GM21423 (cell line): ENCODE data around the gene DHX9.

Experiments
- ATAC-seq: cut with Tn5 transposase; IDR thresholded peaks from one replicate; pipeline ENCODE4 v1.9.1; 2021; ENCODE audit warnings: mild to moderate bottlenecking, moderate library complexity; ENCODE audit not compliant: unreplicated experiment

The DHX9 gene

GRCh38 chr1:182835806-182836205 lies 3.3 kb upstream of the DHX9 start:
- ATAC-seq, result no peak

GRCh38 chr1:182841368-182841988 lies 2.3 kb downstream of the DHX9 start:
- no peak for ATAC-seq

DNA sequence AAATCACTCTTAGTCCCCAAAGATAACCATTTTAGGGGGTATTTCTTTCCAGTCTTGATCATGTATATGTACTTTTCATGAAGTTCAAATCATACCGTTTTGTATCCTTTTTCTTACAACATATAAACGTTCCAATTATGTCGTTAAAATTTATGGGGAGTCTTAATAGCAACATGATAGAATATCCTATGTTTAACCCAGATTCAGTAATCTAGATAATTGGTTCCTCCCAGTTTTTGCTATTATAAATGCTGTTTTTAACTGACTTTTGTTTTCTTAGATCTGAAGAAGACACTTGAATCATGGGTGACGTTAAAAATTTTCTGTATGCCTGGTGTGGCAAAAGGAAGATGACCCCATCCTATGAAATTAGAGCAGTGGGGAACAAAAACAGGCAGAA lies 3.1 kb downstream of the DHX9 start:
- ATAC-seq, result no peak

- no peak for ATAC-seq
Measured at GRCh38 chr1:182845379-182845778, 6.2 kb downstream of the DHX9 start.

- no peak for ATAC-seq
Measured at GRCh38 chr1:182845894-182846293, 6.7 kb downstream of the DHX9 start.

DNA sequence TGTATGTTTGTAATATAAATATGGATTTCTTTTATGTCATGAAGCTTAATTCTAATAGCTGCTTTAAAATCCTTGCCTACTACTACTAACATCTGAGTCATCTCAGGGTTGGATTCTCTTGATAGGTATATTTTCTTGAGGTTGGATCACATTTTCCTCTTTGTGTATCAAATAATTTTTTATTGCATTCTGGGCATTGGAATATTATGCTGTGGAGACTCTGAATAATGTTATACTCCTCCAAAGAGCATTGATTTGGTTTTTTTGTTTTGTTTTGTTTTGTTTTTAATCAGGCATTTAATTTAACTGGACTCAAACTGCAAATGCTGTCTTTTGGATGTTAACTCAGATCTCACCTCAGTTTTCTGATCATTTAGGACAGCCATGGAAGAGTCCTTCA lies 8.0 kb downstream of the DHX9 start:
- no peak for ATAC-seq

GRCh38 chr1:182848736-182849135 lies 9.6 kb downstream of the DHX9 start:
- ATAC-seq, result no peak

DNA sequence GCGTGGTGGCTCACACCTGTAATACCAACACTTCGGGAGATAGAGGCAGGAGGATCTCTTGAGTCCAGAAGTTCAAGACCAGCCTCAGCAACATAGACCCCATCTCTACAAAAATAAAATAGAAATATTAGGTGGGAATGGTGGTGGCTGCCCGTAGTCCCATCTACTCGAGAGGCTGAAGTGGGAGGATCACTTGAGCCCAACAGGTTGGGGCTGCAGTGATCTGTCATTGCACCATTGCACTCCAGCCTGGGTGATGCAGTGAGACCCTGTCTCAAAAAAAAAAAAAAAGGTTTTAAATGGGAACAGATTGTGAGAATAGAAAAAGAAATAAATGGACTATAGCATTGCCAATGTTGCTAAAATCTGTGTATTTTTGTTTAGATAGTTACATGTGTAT lies 11.2 kb downstream of the DHX9 start:
- ATAC-seq, result no peak

- ATAC-seq, result no peak
Measured at GRCh38 chr1:182851825-182852224, 12.7 kb downstream of the DHX9 start.

DNA sequence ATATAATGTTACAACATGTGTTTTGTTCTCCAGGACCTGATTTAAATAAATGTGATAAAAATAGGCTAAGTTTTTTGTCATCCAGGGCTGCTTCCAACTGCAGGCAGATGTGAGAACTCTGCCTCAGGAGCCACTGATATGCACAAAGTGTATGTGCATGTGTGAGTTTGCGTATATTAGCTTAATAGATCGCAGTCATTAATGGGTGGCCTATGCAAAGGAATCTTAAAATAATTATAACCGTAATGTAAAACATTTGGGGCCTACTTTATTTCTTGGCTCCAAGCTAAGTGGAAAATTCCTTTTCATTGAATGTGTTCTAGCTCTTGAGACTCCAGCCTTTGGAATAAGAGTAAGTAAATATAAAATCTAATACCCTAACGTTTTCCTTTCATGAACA lies 16.8 kb downstream of the DHX9 start:
- ATAC-seq, result no peak

- no peak for ATAC-seq
Measured at GRCh38 chr1:182857212-182857611, 18.1 kb downstream of the DHX9 start.

- no peak for ATAC-seq
Measured at GRCh38 chr1:182860658-182861057, 21.5 kb downstream of the DHX9 start.

- ATAC-seq, result no peak
Measured at GRCh38 chr1:182861994-182862393, 22.8 kb downstream of the DHX9 start.

DNA sequence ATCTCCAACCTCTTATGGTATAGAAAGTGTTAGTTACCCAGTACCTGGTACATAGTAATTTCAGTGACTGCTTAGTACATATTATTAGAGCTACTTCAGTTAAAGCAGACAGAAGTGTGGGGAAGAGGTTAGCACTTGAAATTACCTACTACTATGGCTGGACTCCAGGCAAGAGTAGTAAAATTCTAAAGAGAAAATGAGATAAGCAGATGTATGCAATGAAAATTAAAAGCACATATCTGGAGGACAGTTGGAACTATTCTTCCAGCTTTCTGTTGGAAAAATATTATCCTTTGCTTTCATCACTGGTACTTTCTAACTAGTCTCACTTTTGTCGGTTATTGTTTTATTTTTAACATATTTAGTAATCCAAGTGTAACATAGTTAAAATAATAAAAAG lies 23.7 kb downstream of the DHX9 start:
- no peak for ATAC-seq

- ATAC-seq, result no peak
Measured at GRCh38 chr1:182863940-182864339, 24.8 kb downstream of the DHX9 start.

GRCh38 chr1:182867861-182868260 lies 28.7 kb downstream of the DHX9 start:
- no peak for ATAC-seq

DNA sequence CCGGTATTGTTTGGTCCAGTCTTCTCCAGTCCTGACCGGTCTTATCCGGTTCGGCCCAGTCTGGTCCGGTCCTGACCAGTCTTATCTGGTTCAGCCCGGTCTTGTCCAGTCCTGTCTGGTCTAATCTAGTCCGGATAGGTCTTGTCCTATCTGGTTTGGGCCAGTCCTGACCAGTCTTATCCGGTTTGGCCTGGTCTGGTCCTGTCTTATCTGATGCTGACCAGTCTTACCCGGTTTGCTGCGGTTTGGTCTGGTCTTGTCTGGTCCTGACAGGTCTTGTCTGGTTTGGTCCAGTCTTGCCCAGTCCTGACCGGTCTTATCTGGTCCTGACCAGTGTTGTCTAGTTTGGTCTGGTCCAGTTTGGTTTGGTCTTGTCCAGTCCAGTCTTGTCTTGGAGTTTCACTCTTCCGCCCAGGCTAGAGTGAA lies 30.1 kb downstream of the DHX9 start:
- ATAC-seq, result no peak

- no peak for ATAC-seq
Measured at GRCh38 chr1:182872881-182873280, 33.7 kb downstream of the DHX9 start.

DNA sequence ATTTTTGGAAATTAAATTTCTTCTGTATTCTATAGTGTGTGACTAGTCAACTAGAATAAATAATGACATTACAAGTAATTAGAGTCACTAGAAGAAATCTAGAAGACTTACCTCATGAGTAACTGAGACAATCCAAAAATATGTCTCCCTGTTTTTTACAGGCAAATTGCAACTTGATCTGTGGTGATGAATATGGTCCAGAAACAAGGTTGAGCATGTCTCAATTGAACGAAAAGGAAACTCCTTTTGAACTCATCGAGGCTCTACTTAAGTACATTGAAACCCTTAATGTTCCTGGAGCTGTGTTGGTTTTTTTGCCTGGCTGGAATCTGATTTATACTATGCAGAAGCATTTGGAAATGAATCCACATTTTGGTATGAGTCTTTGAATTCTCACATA lies 36.7 kb downstream of the DHX9 start:
- ATAC-seq, result no peak

DNA sequence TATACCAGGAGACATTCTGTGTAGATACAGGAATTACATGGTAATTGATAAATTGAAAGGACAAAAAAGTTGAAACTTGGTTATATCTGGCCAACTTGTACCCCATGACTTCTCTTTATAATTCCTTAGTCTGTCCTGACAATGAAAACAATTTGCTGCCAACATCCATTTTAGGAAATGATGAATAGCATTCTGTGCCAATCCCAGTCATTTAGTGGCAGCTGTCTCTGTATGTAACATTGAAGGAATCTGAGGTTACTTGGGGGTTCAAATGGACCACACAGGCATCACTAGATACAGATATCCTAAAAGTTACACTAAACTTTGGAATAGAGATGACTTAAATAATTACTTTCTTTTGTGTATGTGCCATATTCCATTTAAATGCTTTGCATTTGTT lies 38.2 kb downstream of the DHX9 start:
- ATAC-seq, result no peak

DNA sequence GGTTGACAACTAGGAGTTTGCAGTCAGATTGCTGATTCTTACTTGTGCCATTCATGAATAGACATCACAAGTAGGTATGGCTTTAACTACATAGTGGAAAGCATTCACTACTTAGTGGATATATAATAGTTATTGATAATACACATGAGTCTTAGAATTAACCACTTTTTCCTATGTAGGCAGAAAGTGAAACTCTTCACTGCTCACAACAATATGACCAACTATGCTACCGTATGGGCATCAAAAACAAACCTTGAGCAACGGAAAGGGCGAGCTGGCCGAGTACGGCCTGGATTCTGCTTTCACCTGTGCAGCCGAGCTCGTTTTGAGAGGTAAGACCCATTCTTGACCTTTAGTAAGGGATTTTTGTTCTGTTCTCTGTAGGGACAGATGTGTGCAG lies 38.7 kb downstream of the DHX9 start:
- no peak for ATAC-seq

DNA sequence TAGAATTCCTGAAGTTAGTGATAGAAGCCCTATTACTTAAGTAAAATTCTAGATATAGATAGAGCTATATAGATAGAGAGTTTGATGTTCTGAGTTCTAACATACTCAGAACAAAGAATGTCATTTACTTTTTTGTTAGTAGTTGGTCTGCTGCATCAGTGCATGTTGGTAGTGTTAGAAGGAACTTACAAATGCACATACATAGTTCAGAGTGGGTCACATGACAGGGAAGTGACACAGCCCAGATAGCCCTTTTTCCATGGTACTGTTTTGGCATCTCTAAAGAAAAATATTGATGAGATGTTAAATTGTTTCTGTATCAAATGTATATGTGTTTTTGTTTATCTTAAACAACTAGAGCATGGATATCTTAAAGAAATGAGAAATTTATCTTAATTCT lies 45.7 kb downstream of the DHX9 start:
- ATAC-seq, result no peak

- no peak for ATAC-seq
Measured at GRCh38 chr1:182885591-182885990, 46.4 kb downstream of the DHX9 start.
